ENCODE results near the gene SEPTIN10. TPM values are rescaled to one million over a fixed set of nuclear protein-coding genes. Genes with fewer than 3 reads are reported as not detected.
"Not testable (repeated sequence)": the region's sequence is repeated elsewhere in the genome, so short reads cannot be mapped to it uniquely, and the experiment has no call there.

Gene SEPTIN10
- total RNA-seq, 1 experiment from 2014 or later = 100.0 TPM

GRCh38 chr2:109645412-109646184 lies 31.8 kb upstream of the SEPTIN10 start:
- Histone ChIP-seq H3K27ac (ENCODE audit: low read length) (peak overlapping the region; percentile 27; the same call in 1 of the 2 replicates), H3K4me1 (ENCODE audit: control insufficient read depth, insufficient read depth, low read length) (peaks cover 14% of the 10 kb centered on the region), H3K9me3 (ENCODE audit: control insufficient read depth, insufficient read depth, low read depth, low read length) (no peaks in the 10 kb centered on the region), H3K36me3 (ENCODE audit: control insufficient read depth, insufficient read depth, low read length) (no peaks in the 10 kb centered on the region), H3K4me3 (ENCODE audit: low read depth in 2 of 2, low read length in 2 of 2) (no peak overlapping the region), H3K27me3 (ENCODE audit: control insufficient read depth, insufficient read depth, low read length) (no peaks in the 10 kb centered on the region)
- BruUV-seq (replicated peaks) = no TSS peak
- CTCF ChIA-PET = no interaction called here
- intact Hi-C loops (cut with micrococcal nuclease; ENCODE audit: unreplicated experiment) = no loop called here
- no peak for DNase-seq (ENCODE audit: low read depth, low spot score)
- TF ChIP-seq CTCF (IDR thresholded peaks at IDR 0.05) (no peak), TCF7L2 (IDR thresholded peaks at IDR 0.05; ENCODE audit: low read depth, low read length) (no peak), POLR2AphosphoS5 (IDR thresholded peaks at IDR 0.05; ENCODE audit: low read depth, low read length) (no peak), REST (IDR thresholded peaks at IDR 0.05; ENCODE audit: insufficient read depth in 1 of 2, low read depth in 2 of 2, low read length in 1 of 2) (no peak), SIN3A (IDR thresholded peaks at IDR 0.05; ENCODE audit: borderline replicate concordance, insufficient read depth, low read depth, low read length) (no peak)
- ATAC-seq = peak; percentile 28; the same call in 1 of the 2 replicates
- in situ Hi-C loops (cut with HindIII; ENCODE audit: low pct_unique_long_range_greater_than_20kb, low sequenced_read_pairs) = no loop called here
- POLR2A ChIA-PET = no interaction called here

- ATAC-seq (peak; percentile 80), DNase-seq (ENCODE audit: low read depth, low spot score) (no peak)
- POLR2A ChIA-PET = no interaction called here
- intact Hi-C loops (cut with micrococcal nuclease; ENCODE audit: unreplicated experiment) = no loop called here
- in situ Hi-C loops (cut with HindIII; ENCODE audit: low pct_unique_long_range_greater_than_20kb, low sequenced_read_pairs) = no loop called here
- TF ChIP-seq REST (IDR thresholded peaks at IDR 0.05; ENCODE audit: insufficient read depth in 1 of 2, low read depth in 2 of 2, low read length in 1 of 2) = no peak
- TF ChIP-seq TCF7L2 (IDR thresholded peaks at IDR 0.05; ENCODE audit: low read depth, low read length) = no peak
- TF ChIP-seq SIN3A (IDR thresholded peaks at IDR 0.05; ENCODE audit: borderline replicate concordance, insufficient read depth, low read depth, low read length) = no peak
- no peak for TF ChIP-seq POLR2AphosphoS5 (IDR thresholded peaks at IDR 0.05; ENCODE audit: low read depth, low read length)
- no peak for TF ChIP-seq CTCF (IDR thresholded peaks at IDR 0.05)
- Histone ChIP-seq H3K4me3 (ENCODE audit: low read depth in 2 of 2, low read length in 2 of 2) (0 out of 4 replicates have a peak overlapping the region, but pooled peaks of 1 of the 2 experiments have one; percentile 15), H3K27ac (ENCODE audit: low read length) (peak overlapping the region; percentile 34; the same call in 1 of the 2 replicates), H3K4me1 (ENCODE audit: control insufficient read depth, insufficient read depth, low read length) (peaks cover 14% of the 10 kb centered on the region), H3K9me3 (ENCODE audit: control insufficient read depth, insufficient read depth, low read depth, low read length) (no peaks in the 10 kb centered on the region), H3K36me3 (ENCODE audit: control insufficient read depth, insufficient read depth, low read length) (no peaks in the 10 kb centered on the region), H3K27me3 (ENCODE audit: control insufficient read depth, insufficient read depth, low read length) (no peaks in the 10 kb centered on the region)
- CTCF ChIA-PET = no interaction called here
- BruUV-seq (replicated peaks) = no TSS peak
Observed at GRCh38 chr2:109644571-109645275, 31.0 kb upstream of the SEPTIN10 start.

- ATAC-seq; H3K27me3 ChIP-seq (ENCODE audit: control insufficient read depth, insufficient read depth, low read length); POLR2A ChIA-PET; H3K4me3 ChIP-seq (ENCODE audit: low read depth in 2 of 2, low read length in 2 of 2); CTCF ChIA-PET; in situ Hi-C loops (cut with HindIII; ENCODE audit: low pct_unique_long_range_greater_than_20kb, low sequenced_read_pairs); H3K9me3 ChIP-seq (ENCODE audit: control insufficient read depth, insufficient read depth, low read depth, low read length); H3K36me3 ChIP-seq (ENCODE audit: control insufficient read depth, insufficient read depth, low read length); DNase-seq (ENCODE audit: low read depth, low spot score); H3K4me1 ChIP-seq (ENCODE audit: control insufficient read depth, insufficient read depth, low read length); intact Hi-C loops (cut with micrococcal nuclease; ENCODE audit: unreplicated experiment); H3K27ac ChIP-seq (ENCODE audit: low read length); BruUV-seq (replicated peaks): not testable (repeated sequence)
Observed at GRCh38 chr2:109640000-109640399, 26.2 kb upstream of the SEPTIN10 start.
